ENCODE measurements around the gene ZC2HC1C.
"Not testable (repeated sequence)": the region's sequence is repeated elsewhere in the genome, so short reads cannot be mapped to it uniquely, and the experiment has no call there.

ZC2HC1C gene

DNA sequence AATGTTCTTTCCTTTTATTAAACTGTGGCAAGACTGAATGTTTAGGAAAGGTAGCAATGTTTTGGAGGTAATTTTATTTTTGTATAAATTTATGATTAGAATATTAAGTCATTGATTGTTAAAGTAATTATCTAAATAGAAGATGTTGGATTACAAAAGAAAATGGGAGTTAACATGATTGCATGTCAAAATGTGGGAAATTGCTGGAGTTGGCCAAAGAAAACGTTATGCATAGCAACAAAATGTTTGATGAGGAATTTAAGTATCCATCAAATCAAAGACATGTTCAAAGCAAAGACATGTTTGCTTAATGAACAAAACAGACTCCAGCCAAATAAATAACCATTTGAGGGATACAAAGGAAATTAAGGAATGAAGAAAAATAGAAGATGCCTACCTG lies 15.0 kb upstream of the ZC2HC1C start:
- no peak for DNase-seq (ENCODE audit: low spot score)

DNA sequence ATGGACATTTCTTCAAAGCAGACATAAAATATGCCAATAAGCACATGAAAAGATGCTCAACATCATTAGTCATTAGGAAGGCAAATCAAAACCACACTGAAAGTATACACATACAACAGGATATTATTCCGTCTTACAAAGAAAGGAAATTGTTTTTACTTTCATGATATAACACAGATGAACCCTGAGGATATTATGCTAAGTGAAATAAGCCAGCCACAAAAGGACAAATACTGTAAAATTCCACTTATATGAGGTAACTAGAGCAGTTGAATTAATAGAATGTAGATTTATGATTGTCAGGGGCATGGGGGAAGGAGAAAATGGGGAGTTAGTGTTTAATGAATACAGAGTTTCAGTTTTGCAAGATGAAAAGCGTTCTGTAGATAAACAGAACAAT lies 9.8 kb upstream of the ZC2HC1C start:
- no peak for DNase-seq (ENCODE audit: low spot score)

DNA sequence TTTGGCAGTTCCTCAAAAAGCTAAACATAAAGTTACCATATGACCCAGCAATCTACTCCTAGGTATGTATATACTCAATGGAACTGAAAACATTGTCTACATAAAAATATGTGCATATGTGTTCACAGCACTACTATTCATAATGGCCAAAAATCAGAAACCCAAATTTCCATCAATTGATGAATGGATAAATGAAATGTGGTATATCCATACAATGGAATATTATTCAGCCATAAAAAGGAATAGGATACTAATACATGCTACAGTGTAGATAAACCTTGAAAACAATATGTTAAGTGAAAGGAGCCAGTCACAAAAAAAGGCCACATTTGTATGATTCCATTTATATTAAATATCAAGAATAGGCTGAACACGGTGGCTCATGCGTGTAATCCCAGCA lies 9.0 kb upstream of the ZC2HC1C start:
- no peak for DNase-seq (ENCODE audit: low spot score)

DNA sequence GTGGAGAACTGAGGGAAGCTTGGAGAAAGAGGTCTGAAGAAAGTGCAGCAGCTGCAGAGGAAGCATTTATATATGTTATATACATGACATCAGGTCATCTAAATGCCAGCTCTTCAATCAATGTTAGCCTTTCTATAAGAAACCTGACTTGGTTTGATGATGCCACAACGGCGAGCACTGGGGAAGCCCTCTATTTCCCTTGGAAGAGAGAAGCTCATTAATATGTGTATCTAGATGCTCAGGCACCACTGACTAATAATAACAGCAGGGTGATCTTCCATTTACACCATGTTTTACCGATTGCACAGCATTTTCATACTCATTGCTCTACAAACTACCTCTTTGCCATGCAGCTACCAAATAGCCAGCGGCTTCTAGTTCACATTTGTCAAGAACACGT lies 6.4 kb upstream of the ZC2HC1C start:
- peak; percentile 4 for DNase-seq (ENCODE audit: low spot score)

DNA sequence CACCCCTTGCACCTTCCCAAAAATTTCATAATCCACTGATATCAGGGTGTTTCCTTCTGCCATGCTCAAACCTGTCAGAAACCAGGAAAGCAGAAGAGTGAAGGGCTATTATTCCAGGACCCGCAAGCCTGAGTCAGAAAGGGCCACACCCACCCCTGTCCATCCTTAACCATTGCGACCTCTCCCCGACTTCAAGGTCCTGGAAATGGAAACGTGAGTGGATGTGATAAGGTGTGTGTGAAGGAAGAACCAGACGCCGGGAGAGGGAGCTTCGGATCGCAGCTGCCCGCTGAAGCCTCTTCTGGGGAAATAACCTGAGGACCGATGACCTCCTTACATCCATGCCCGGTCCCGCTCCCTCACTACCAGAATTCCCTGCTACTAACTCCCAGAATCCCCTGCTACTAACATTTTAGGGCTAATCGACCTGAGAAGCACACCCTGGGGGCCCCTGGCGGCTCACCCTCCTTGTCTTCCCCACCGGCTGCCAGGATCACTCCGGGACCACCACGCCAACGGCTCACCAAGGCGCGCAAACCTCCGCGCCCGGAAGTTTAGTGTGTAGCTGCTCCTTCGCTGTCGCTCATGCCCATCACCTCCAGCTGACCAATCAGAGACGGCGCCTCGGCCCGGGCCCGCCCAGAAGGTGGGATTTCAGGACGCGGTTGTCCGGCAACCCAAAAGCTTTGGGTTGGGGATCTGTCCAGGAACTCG lies 5.8 kb upstream of the ZC2HC1C start, which contains the start of gene ACYP1:
TSS of gene ACYP1 (minus strand) at position 534 of the 714 bp plus-strand sequence. CDS start at position 63, 471 bp downstream.
- DNase-seq (ENCODE audit: low spot score) = peak; percentile 93

DNA sequence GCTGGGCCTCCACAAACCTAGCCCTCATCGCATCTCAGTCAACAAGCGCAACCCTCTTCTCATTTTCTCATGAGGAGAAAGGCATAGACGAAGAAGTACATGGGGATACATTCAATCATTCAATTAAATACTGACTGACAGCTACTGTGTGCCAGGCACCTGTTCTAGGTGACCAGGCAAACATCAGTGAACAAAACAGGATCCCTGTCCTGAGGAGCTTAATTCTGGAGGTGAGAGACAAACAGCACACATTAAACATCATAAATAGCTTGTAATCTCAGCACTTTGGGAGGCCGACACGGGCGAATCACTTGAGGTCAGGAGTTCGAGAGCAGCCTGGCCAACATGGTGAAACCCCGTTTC lies 5.3 kb upstream of the ZC2HC1C start:
- no peak for DNase-seq (ENCODE audit: low spot score)

DNA sequence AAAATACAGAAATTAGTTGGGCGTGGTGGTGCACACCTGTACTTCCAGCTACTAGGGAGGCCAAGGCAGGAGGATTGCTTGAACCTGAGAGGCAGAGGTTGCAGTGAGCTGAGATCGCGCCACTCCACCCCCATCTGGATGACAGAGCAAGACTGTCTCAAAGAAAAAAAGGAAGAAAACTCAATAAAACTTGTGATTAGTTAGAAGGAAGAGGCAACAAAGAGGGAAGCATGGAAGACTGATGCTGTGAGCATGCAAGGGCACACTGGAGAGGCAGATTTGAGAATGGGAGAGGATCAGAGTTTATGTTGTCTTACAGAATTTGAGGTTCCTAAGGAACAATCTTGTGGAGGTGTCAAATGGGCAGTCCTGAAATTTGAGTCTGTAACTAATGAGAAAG lies 2.8 kb upstream of the ZC2HC1C start:
- DNase-seq (ENCODE audit: low spot score) = no peak

DNA sequence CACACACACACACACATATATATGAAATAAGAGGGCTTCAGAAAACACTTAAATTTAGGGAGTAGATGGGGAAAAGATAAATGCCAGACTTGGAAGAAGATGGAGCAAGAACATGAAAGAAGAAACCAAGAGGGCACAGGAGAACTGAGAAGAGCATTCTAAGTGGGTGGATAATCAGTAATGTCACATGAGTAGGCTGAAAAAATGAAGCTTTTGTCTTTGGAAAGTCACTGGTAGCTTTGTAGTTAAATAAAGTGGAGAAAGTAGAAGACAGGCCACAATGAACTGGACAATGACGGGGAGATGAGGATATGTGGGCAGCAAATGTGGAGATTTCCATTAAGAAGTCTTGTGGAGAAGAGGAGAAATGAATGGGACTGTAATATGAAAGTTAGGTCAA lies 2.2 kb upstream of the ZC2HC1C start:
- no peak for DNase-seq (ENCODE audit: low spot score)

DNA sequence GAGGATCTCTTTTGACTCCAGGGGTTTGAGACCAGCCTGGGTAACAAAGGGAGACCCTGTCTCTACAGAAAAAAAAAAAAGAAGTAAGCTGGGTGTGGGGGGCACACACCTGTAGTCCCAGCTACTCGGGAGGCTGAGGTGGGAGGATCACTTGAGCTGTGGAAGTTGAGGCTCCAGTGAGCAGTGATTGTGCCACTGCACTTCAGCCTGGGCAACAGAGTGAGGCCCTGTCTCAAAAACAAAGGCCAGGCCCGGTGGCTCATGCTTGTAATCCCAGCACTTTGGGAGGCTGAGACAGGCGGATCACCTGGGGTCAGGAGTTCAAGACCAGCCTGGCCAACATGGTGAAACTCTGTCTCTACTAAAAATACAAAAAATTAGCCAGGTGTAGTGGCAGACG lies 1.7 kb upstream of the ZC2HC1C start:
- not testable (repeated sequence) for DNase-seq (ENCODE audit: low spot score)

DNA sequence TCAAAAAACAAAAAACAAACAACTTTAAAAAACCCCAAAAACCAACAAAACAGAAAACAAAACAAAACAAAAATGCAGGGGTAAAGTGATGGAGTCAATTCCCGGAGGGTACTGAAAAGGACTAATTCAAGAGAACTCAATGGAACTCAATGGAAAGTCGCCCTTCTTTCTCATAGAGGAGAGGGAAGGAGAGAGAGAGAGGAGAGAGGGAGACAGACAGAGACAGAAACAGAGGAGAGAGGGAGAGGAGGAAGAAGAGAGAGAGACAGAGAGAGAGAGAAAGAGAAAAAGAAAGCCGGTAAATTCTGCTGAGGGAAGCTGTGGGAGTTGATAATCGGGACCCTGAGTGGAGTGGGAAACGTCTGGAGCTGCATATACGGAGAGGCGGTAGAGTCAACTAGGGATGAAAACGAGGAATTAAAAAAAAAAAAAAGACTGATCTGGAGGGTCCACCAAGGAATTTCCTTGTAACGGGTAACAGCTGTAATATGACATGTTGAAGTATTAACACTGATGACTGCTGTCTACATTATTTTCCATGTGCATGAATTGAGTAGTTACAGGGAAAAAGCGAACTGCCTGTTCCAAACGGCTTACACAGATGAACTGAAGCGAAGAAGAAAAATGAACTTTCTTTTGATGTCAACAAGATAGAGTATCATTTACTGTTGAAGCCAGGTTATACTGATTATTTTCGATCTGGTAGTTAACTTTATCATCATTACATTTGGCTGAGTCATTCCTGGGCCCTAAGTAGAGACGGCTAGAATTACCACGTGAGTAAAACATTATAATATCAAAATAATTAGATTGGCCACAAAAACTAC lies 934 bp upstream of the ZC2HC1C start:
- DNase-seq (ENCODE audit: low spot score) = no peak

DNA sequence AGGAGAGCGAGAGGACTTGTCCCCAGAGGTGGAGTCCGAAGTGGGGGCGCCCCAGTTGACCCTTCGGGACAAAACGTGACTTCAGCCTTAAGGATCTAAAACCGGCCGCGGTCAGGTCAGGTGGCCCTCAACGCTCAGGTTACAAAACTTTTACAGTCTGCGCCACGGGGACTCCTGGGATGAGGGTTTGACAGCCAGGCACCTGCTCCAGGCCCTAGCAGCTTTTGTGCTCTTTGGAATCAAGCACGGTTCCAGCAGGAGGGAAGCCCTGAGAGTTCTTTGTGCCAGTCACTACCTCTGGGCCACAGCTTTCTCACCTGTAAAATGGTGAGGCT lies 337 bp downstream of the ZC2HC1C start:
- DNase-seq (ENCODE audit: low spot score) = no peak

DNA sequence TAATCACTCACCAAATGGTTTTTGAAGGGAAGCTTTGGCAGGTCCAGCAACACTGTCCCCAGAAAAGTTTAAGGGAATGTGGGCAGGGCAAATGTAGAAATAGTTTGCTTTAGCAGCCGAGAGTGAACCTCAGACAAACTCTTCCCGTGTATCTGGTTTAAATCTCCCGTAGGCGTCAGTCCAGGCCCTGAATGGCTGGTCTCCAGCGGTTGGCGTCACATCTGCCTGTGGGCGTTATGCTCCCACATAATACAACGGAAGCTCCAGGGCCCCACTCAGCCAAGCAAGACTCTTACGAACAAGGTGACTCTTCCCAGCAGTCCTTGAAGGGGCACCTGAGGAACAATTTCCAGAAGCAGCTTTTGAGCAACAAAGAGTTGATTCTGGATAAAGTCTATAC lies 942 bp downstream of the ZC2HC1C start:
- DNase-seq (ENCODE audit: low spot score) = no peak

DNA sequence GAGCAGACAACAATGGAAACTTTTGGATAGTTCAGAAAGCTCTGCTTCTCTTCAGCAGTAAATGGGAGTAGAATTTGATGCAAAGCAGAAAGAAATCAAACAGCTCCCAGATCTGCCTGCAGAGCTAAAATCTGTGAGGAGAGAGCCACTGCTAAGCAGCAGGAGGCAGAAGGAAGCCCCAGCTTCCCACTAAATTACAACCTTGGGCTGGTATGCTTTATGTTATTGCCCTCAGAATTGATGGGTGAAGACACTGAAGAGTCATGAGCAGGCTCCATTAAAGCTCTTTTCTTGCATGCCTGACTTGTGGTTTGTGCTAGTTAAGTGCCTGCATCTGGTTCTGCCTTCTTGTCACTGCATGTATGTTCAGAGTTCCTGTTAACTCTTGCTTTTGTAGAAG lies 8.4 kb downstream of the ZC2HC1C start:
- DNase-seq (ENCODE audit: low spot score) = no peak

DNA sequence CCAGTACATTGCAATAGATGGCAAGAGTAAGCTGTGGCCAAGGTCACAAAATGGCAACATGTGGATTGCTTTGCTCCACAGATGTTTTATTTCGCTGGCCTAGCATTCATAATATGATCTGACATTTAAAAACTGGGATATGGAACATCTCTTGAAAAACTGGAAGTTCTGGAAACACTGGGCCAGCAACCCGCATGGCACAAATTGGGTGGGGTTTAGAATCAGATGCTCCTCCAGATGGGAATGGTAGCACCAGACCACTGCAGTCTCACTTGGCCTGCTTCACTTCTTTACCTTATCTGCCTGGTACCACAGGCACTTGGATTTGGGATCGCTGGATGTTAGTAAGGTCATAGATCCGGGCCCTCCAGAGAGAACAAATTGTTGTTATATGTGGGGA lies 10.1 kb downstream of the ZC2HC1C start:
- DNase-seq (ENCODE audit: low spot score) = no peak

DNA sequence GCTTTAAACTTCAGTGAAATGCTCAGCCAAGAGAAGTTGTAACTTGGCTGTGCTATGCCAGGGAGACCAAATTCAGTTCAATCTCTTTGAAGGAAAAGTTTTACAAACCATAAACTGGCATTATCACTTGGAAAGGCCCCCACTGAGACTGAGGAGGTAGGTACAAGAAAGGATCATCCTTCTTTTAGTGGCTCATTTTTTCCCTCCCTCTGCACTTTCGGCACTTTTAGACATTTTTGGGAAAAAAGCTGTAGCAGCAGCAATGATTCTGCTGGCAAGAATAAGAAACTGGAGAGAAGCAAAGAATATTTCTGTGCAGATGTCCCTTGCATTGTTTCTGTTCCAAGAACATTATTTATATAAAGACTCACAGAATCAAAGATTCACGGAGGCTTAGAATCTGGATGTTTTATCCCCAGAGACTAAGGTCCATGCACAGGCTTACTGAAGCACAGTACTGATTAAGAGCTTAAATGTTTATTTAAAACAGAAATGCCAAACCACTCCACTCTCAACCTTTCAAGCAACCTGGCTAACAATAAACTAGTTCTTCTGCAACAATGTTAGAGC lies 12.3 kb downstream of the ZC2HC1C start:
- no peak for DNase-seq (ENCODE audit: low spot score)

DNA sequence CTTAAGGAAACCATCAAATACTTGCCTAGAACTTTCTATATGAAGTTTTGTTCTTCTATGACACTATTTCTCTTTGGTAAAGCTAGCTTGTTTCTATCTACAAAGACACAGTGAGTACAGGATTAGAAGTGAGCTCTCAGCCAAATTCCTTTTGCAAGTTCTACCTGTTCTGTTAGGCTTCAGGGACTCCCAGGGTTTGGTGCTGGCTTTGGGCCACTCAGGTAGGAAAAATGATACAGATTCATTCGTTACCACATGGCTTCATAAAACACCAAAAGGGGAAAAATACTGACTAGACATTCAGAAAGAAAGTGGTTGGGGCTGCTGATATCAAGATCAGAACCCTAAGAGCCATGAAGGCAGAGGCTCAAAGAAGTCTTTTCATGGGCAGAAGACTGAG lies 13.8 kb downstream of the ZC2HC1C start:
- DNase-seq (ENCODE audit: low spot score) = no peak

DNA sequence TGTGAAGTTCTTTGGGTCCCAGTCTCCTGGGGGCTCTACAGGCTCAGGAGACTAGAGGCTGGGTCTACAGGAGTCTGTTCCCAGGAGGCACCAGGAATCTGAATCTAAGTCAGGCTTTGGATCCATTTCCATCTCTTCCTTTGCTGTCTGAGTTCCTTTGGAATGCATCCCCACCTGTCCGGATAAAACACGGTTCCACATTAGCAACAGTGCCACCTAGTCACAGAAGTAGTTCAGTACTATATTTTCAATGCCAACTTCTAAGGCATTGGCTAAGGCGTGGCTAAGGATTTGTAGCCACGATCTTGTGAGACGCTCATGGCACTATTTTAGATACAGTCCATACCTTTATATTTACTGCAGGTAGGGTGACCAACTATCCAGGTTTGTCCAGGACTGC lies 15.1 kb downstream of the ZC2HC1C start:
- no peak for DNase-seq (ENCODE audit: low spot score)

DNA sequence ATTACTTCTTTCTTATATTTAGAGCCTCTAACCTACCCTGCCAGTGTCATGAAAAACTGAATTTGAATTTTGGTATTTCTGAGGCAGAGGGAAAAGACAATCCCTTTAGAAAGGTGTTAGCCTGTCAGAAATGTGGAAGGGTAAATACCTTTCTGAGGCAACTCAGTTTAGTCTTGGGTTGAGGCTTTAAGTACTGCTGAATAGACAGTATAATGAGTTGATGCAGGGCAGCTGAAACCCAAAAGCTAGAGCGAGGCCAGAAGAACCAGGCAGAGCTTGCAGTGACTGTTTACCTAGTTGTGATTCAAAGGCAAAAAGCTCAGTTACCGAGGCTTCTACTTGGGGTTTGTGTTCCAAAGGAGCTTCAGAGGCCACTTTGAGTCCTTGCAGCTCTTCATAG lies 18.7 kb downstream of the ZC2HC1C start:
- no peak for DNase-seq (ENCODE audit: low spot score)

DNA sequence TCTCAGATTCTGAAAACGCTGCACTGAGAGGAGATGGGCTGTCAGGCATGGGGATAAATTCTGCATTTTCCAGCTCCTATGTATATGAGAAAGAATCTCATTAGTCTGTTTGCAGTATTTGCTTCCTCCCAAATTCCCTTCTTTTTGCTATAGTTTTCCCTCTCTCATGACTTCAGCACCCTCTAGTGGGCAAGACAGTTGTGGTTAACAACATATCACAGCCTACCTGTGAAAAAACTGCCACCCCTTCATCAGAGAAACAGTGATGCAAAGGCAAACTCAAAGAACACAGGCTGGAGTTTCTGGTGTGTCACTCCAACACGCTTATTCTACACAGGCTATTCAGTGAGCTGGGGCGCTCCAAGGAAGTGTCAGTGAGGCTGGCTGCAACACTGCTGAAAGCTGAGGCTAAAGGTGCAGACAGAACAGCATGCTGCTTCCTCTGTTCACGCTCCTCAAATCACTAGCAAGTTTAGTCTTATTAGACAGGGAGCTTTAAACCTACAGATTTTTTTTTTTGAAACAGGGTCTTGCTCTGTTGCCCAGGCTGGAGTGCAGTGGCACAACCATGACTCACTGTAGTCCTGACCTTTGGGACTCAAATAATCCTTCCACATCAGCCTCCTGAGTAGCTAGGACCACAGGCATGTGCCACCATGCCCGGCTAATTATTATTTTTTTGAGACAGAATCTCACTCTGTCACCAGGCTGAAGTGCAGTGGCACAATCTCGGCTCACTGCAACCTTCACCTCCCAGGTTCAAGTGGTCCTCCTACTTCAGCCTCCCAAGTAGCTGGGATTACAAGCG lies 19.3 kb downstream of the ZC2HC1C start:
- peak; percentile 65 for DNase-seq (ENCODE audit: low spot score)

DNA sequence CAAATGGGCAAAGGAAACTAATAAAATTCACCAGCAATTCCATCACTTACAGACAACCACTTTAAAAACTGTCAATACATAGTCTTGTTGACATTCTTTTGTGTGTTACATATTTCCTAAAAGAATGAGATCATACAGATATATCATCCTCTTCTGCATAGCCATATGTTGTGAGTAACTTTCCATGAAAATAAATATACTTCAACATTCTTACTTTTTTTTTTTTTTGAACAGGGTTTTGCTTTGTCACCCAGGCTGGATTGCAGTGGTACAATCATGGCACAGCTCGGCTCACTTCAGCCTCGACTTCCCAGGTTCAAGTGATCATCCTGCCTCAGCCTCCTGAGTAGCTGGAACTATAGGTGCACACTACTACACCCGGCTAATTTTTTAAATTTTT lies 20.9 kb downstream of the ZC2HC1C start:
- no peak for DNase-seq (ENCODE audit: low spot score)

DNA sequence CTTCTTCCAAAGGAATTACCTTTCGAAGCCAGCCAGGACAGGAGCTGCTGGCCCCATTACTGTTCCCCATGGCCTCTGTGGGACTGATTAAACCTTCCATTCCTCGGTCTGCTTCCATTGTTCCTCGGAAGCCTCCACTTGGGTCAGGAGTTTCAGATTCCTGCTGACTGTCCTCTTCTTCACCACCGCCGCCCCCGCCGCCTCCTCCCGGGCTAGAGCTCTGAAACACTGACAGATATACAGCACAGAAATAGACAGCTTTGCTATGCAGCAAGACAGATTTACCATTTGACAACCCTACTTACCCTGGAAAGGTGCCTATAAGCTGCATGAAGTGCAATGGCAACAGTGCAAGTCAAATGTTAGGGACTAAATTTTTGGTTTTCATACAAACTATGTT lies 21.8 kb downstream of the ZC2HC1C start:
- DNase-seq (ENCODE audit: low spot score) = no peak

DNA sequence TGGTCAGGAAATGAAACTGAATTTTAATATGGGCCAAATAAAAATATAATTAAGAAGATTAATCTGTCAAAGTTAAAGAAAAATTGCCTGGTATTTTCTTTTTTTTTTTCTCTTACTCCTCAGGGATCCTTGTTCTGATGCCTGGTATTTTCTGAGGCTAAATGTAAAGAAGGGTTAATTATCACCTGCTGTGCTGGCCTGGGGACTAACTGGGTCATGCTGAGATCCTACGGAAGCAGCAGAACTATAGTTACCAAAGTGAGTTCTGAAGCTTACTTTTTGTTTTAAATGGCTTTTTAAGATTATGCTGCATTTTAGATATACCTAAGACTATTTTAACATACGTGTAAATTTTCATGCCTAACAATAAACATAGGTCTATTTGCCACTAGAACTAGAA lies 23.3 kb downstream of the ZC2HC1C start:
- DNase-seq (ENCODE audit: low spot score) = no peak

DNA sequence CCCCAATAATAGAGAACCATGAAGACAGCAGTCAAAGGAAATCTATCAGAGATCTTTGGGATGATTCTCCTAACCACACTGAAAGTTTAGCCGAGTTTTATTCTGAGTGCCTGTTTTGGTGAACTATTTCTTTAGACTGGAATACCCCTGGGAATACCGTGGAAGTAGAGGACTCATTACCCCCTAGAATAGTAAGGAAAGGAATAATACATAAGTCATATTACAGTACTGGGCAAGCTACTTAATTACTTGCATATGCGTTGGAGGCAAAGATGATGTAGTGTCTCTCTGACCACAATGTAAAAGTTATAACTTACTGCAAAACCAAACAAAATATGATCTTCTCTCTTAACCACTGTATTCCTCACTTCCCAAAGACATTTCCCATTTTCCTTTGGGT lies 25.5 kb downstream of the ZC2HC1C start:
- DNase-seq (ENCODE audit: low spot score) = no peak
